ENCODE measurements around the gene EEA1.

- no peak for TF ChIP-seq MAX (IDR thresholded peaks at IDR 0.05)
- no peak for TF ChIP-seq TBP (IDR thresholded peaks at IDR 0.05; ENCODE audit: low read depth, low read length)
- TF ChIP-seq EP300 (IDR thresholded peaks at IDR 0.05; ENCODE audit: borderline replicate concordance in 1 of 2, low read depth in 2 of 2, low read length in 2 of 2) = no peak
- TF ChIP-seq POU5F1 (IDR thresholded peaks at IDR 0.05; ENCODE audit: low read depth, low read length) = no peak
- TF ChIP-seq RXRA (IDR thresholded peaks at IDR 0.05; ENCODE audit: insufficient read depth, low read depth, low read length) = no peak
- TF ChIP-seq TAF1 (IDR thresholded peaks at IDR 0.05; ENCODE audit: low read depth, low read length) = no peak
- TF ChIP-seq CEBPB (IDR thresholded peaks at IDR 0.05; ENCODE audit: low read depth, low read length) = no peak
- TF ChIP-seq POLR2AphosphoS5 (IDR thresholded peaks at IDR 0.05; ENCODE audit: low read depth, low read length) = no peak
- TF ChIP-seq POLR2A (IDR thresholded peaks at IDR 0.05; ENCODE audit: control extremely low read depth in 1 of 2, low read depth in 2 of 2, low read length in 2 of 2) = no peak
Measured at GRCh38 chr12:92876496-92876895, 52.6 kb downstream of the EEA1 start.

Data from H1 (cell line).